NOMO-1 treated with DMSO at 0.1 percent for 48 hours (cell line): ENCODE results near the gene TULP4.

Source experiments
- DNase-seq: peaks from one replicate; lab custom pipeline; 2025; ENCODE audit not compliant: unreplicated experiment; lab: John Stamatoyannopoulos, UW

The TULP4 gene

GRCh38 chr6:158357570-158358216 is 45.4 kb downstream of the TULP4 start:
- DNase-seq, result no peak

- DNase-seq, result no peak
Observed at GRCh38 chr6:158358450-158359077, 46.3 kb downstream of the TULP4 start.

GRCh38 chr6:158361068-158361467 is 48.8 kb downstream of the TULP4 start:
- no peak for DNase-seq

GRCh38 chr6:158361961-158362669 is 49.9 kb downstream of the TULP4 start:
- no peak for DNase-seq

- no peak for DNase-seq
Observed at GRCh38 chr6:158366363-158366762, 54.1 kb downstream of the TULP4 start.

GRCh38 chr6:158367816-158368215 is 55.6 kb downstream of the TULP4 start:
- no peak for DNase-seq

- no peak for DNase-seq
Observed at GRCh38 chr6:158369241-158369640, 57.0 kb downstream of the TULP4 start.

GRCh38 chr6:158370805-158371204 is 58.5 kb downstream of the TULP4 start:
- DNase-seq, result no peak

- no peak for DNase-seq
Observed at GRCh38 chr6:158371261-158371660, 59.0 kb downstream of the TULP4 start.

GRCh38 chr6:158372574-158372973 is 60.3 kb downstream of the TULP4 start:
- DNase-seq, result peak; percentile 70

GRCh38 chr6:158373214-158373613 is 60.9 kb downstream of the TULP4 start:
- no peak for DNase-seq

GRCh38 chr6:158374020-158374419 is 61.8 kb downstream of the TULP4 start:
- no peak for DNase-seq

GRCh38 chr6:158376631-158377081 is 64.4 kb downstream of the TULP4 start:
- no peak for DNase-seq

GRCh38 chr6:158377860-158378259 is 65.6 kb downstream of the TULP4 start:
- no peak for DNase-seq

- DNase-seq, result no peak
Observed at GRCh38 chr6:158379336-158379735, 67.1 kb downstream of the TULP4 start.

GRCh38 chr6:158381214-158381613 is 68.9 kb downstream of the TULP4 start:
- DNase-seq, result no peak

GRCh38 chr6:158382491-158382890 is 70.2 kb downstream of the TULP4 start:
- no peak for DNase-seq

- no peak for DNase-seq
Observed at GRCh38 chr6:158383057-158383456, 70.8 kb downstream of the TULP4 start.

GRCh38 chr6:158383542-158383941 is 71.3 kb downstream of the TULP4 start:
- DNase-seq, result no peak

GRCh38 chr6:158384671-158385110 is 72.4 kb downstream of the TULP4 start:
- no peak for DNase-seq

GRCh38 chr6:158387036-158387435 is 74.8 kb downstream of the TULP4 start:
- DNase-seq, result no peak

- DNase-seq, result no peak
Observed at GRCh38 chr6:158387578-158387977, 75.3 kb downstream of the TULP4 start.
